Stomach (tissue), 4 donors: ENCODE measurements around the gene ABRACL.

Source experiments
- CTCF ChIP-seq, 7 experiments: fragments of 450-650 bp in 4 of 7; fragments of 200-600 bp in 3 of 7; sonication (generic) in 3 of 7; IDR thresholded peaks; one replicate each; pipeline ENCODE4 v1.5.1; 2016 to 2019; ENCODE audit warnings: antibody characterized with exemption in 7 of 7, control low read depth in 2 of 7, mild to moderate bottlenecking in 1 of 7
- POLR2A ChIP-seq, 4 donors: fragments of 450-650 bp; IDR thresholded peaks; one replicate each; pipeline ENCODE4 v1.6.1; 2016; ENCODE audit warnings: antibody characterized with exemption in 4 of 4, control low read depth in 2 of 4, mild to moderate bottlenecking in 1 of 4, moderate library complexity in 1 of 4

- TF ChIP-seq CTCF (IDR thresholded peaks at IDR 0.05), result no peak
- TF ChIP-seq POLR2A (IDR thresholded peaks at IDR 0.05), result no peak
Observed at GRCh38 chr6:139066080-139066479, 37.5 kb downstream of the ABRACL start.
